ENCODE data around the gene EPAS1. TPM values are rescaled to one million over a fixed set of nuclear protein-coding genes. Genes with fewer than 3 reads are reported as not detected.
A peak's percentile ranks its signal among the peaks of the same experiment; 100 is the strongest.

The EPAS1 gene
- total RNA-seq, 1 donor from 2014 or later: 1,419 TPM

GRCh38 chr2:46328291-46328690 lies 31.1 kb downstream of the EPAS1 start:
- no peak for DNase-seq
- Histone ChIP-seq H3K4me1 (peaks cover 97% of the 10 kb centered on the region), H3K36me3 (peaks cover 4% of the 10 kb centered on the region), H3K27ac (peak overlapping the region; percentile 37), H3K9me3 (no peaks in the 10 kb centered on the region), H3K4me3 (no peak overlapping the region), H3K27me3 (ENCODE audit: low read depth) (no peaks in the 10 kb centered on the region)
- TF ChIP-seq, protein P1, sequence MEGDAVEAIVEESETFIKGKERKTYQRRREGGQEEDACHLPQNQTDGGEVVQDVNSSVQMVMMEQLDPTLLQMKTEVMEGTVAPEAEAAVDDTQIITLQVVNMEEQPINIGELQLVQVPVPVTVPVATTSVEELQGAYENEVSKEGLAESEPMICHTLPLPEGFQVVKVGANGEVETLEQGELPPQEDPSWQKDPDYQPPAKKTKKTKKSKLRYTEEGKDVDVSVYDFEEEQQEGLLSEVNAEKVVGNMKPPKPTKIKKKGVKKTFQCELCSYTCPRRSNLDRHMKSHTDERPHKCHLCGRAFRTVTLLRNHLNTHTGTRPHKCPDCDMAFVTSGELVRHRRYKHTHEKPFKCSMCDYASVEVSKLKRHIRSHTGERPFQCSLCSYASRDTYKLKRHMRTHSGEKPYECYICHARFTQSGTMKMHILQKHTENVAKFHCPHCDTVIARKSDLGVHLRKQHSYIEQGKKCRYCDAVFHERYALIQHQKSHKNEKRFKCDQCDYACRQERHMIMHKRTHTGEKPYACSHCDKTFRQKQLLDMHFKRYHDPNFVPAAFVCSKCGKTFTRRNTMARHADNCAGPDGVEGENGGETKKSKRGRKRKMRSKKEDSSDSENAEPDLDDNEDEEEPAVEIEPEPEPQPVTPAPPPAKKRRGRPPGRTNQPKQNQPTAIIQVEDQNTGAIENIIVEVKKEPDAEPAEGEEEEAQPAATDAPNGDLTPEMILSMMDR (IDR thresholded peaks at IDR 0.05): no peak
- no peak for ATAC-seq
- intact Hi-C loops (cut with DNase I): no loop called here

- DNase-seq (no peak), ATAC-seq (no peak)
- peak overlapping the region; percentile 36 for H3K27ac ChIP-seq
- no peaks in the 10 kb centered on the region for H3K9me3 ChIP-seq
- H3K4me1 ChIP-seq: peaks cover 97% of the 10 kb centered on the region
- H3K4me3 ChIP-seq: no peak overlapping the region
- TF ChIP-seq, protein P1 (IDR thresholded peaks at IDR 0.05): no peak
- H3K27me3 ChIP-seq (ENCODE audit: low read depth): no peaks in the 10 kb centered on the region
- intact Hi-C loops (cut with DNase I): no loop called here
- H3K36me3 ChIP-seq: peaks cover 4% of the 10 kb centered on the region
Measured at GRCh38 chr2:46328829-46329228, 31.6 kb downstream of the EPAS1 start.

GRCh38 chr2:46329340-46329739 lies 32.1 kb downstream of the EPAS1 start:
- ATAC-seq (no peak), DNase-seq (no peak)
- Histone ChIP-seq H3K4me1 (peaks cover 97% of the 10 kb centered on the region), H3K9me3 (no peaks in the 10 kb centered on the region), H3K27ac (peak overlapping the region; percentile 36), H3K4me3 (no peak overlapping the region), H3K36me3 (peaks cover 4% of the 10 kb centered on the region), H3K27me3 (ENCODE audit: low read depth) (no peaks in the 10 kb centered on the region)
- TF ChIP-seq, protein P1 (IDR thresholded peaks at IDR 0.05): no peak
- intact Hi-C loops (cut with DNase I): no loop called here

DNA sequence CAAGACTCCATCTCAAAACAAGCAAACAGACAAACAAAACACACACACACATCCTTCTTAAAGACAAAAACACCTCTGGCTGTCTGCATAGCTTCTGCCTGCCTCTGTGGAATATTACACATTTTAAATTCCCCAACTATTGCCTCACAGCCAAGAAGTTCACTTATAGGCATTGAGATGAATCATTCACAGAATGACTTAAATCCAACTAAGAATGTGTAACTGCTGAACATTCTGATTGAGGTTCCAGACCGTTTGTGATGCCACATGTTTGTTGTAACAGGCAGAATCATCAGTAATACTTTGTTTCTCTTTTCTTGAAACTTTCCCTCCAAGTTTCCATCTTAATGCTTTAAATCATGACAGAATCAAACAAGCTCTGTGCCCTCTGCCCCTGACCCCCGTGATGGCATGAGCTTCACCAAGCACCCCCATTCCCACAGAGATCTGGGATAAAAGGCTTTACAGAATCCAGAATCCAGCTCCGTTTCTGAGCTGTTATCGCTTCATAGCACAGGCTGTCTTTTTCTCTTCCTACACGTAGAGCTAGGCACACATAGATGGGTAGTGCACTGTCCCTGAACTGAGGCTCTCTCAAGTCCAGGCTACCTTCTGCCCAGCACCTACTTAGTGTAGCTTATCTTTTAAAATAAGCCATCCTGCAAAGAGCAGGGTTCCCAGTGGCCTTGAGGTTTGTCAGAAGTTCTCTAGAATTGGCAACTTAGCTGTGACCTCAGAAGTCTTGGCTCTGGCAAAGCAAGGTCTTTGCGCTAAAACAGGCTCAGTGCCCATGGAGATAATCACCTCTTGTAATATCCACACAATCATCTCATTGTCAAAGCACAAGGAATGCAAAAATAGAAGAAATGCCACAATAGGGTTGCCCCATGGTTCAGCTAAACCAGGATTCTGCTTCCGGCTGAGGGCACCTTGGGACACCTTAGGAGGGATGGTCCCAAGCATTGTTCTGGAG lies 32.9 kb downstream of the EPAS1 start:
- no peak for DNase-seq
- H3K27me3 ChIP-seq (ENCODE audit: low read depth): no peaks in the 10 kb centered on the region
- peaks cover 97% of the 10 kb centered on the region for H3K4me1 ChIP-seq
- H3K27ac ChIP-seq: peak overlapping the region; percentile 56
- no peaks in the 10 kb centered on the region for H3K9me3 ChIP-seq
- peaks cover 4% of the 10 kb centered on the region for H3K36me3 ChIP-seq
- intact Hi-C loops (cut with DNase I): no loop called here
- no peak overlapping the region for H3K4me3 ChIP-seq
- ATAC-seq: peak in 1 of 2 donors; percentile 8
- TF ChIP-seq, protein P1 (IDR thresholded peaks at IDR 0.05): no peak

GRCh38 chr2:46331109-46331766 lies 34.0 kb downstream of the EPAS1 start:
- H3K36me3 ChIP-seq: peaks cover 4% of the 10 kb centered on the region
- ATAC-seq (no peak), DNase-seq (no peak)
- TF ChIP-seq, protein P1 (IDR thresholded peaks at IDR 0.05): no peak
- intact Hi-C loops (cut with DNase I): no loop called here
- no peaks in the 10 kb centered on the region for H3K9me3 ChIP-seq
- peak overlapping the region; percentile 56 for H3K27ac ChIP-seq
- H3K4me3 ChIP-seq: peak overlapping the region; percentile 26
- peaks cover 97% of the 10 kb centered on the region for H3K4me1 ChIP-seq
- H3K27me3 ChIP-seq (ENCODE audit: low read depth): no peaks in the 10 kb centered on the region

Data from lower lobe of right lung (tissue), 2 donors.